Measurements from ENCODE around the gene POU2AF2.

- no peak for TF ChIP-seq EP300 (conservative IDR thresholded peaks at IDR 0.05; ENCODE audit: poor library complexity, severe bottlenecking)
- TF ChIP-seq, protein P1, sequence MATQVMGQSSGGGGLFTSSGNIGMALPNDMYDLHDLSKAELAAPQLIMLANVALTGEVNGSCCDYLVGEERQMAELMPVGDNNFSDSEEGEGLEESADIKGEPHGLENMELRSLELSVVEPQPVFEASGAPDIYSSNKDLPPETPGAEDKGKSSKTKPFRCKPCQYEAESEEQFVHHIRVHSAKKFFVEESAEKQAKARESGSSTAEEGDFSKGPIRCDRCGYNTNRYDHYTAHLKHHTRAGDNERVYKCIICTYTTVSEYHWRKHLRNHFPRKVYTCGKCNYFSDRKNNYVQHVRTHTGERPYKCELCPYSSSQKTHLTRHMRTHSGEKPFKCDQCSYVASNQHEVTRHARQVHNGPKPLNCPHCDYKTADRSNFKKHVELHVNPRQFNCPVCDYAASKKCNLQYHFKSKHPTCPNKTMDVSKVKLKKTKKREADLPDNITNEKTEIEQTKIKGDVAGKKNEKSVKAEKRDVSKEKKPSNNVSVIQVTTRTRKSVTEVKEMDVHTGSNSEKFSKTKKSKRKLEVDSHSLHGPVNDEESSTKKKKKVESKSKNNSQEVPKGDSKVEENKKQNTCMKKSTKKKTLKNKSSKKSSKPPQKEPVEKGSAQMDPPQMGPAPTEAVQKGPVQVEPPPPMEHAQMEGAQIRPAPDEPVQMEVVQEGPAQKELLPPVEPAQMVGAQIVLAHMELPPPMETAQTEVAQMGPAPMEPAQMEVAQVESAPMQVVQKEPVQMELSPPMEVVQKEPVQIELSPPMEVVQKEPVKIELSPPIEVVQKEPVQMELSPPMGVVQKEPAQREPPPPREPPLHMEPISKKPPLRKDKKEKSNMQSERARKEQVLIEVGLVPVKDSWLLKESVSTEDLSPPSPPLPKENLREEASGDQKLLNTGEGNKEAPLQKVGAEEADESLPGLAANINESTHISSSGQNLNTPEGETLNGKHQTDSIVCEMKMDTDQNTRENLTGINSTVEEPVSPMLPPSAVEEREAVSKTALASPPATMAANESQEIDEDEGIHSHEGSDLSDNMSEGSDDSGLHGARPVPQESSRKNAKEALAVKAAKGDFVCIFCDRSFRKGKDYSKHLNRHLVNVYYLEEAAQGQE (IDR thresholded peaks at IDR 0.05; ENCODE audit: borderline replicate concordance) = no peak
- TF ChIP-seq SMC3 (conservative IDR thresholded peaks at IDR 0.05; ENCODE audit: poor library complexity) = no peak
- no peak for TF ChIP-seq POLR2AphosphoS5 (IDR thresholded peaks at IDR 0.05)
- TF ChIP-seq EZH2 (IDR thresholded peaks at IDR 0.05; ENCODE audit: borderline replicate concordance, insufficient read depth, low read length, poor library complexity, severe bottlenecking) = no peak
- TF ChIP-seq RAD21 (conservative IDR thresholded peaks at IDR 0.05) = no peak
- TF ChIP-seq, protein P2, sequence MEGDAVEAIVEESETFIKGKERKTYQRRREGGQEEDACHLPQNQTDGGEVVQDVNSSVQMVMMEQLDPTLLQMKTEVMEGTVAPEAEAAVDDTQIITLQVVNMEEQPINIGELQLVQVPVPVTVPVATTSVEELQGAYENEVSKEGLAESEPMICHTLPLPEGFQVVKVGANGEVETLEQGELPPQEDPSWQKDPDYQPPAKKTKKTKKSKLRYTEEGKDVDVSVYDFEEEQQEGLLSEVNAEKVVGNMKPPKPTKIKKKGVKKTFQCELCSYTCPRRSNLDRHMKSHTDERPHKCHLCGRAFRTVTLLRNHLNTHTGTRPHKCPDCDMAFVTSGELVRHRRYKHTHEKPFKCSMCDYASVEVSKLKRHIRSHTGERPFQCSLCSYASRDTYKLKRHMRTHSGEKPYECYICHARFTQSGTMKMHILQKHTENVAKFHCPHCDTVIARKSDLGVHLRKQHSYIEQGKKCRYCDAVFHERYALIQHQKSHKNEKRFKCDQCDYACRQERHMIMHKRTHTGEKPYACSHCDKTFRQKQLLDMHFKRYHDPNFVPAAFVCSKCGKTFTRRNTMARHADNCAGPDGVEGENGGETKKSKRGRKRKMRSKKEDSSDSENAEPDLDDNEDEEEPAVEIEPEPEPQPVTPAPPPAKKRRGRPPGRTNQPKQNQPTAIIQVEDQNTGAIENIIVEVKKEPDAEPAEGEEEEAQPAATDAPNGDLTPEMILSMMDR (IDR thresholded peaks at IDR 0.05; ENCODE audit: poor library complexity, severe bottlenecking) = no peak
Measured at GRCh38 chr11:111221208-111221607, 24.3 kb upstream of the POU2AF2 start.
